Natural killer cell (primary cell): ENCODE data around the gene SNCG. TPM values are rescaled to one million over a fixed set of nuclear protein-coding genes. Genes with fewer than 3 reads are reported as not detected.
"Not testable (repeated sequence)": the region's sequence is repeated elsewhere in the genome, so short reads cannot be mapped to it uniquely, and the experiment has no call there.

ENCODE experiments used
- ATAC-seq, 3 donors: fragments of 150-1000 bp in 2 of 3; fragments of 200-7000 bp in 1 of 3; cut with Tn5 transposase; 1 replicate in 1 of 3; 2 replicates in 2 of 3; pipeline ENCODE4 v1.10.0; 2021; ENCODE audit warnings: mild to moderate bottlenecking in 2 of 3, moderate library complexity in 2 of 3
- DNase-seq, 2 donors: peaks; one replicate each; pipeline versions ENCODE4 v3.0.0 to v3.0.0-alpha.2; 2013 to 2021; ENCODE audit warnings: mixed read lengths in 1 of 2
- H3K27ac ChIP-seq: one replicate; pipeline ENCODE4 v1.5.1; 2013; ENCODE audit warnings: mild to moderate bottlenecking, low read length
- H3K27me3 ChIP-seq: one replicate; pipeline ENCODE4 v1.6.1; 2013; ENCODE audit warnings: low read length; ENCODE audit not compliant: control insufficient read depth, insufficient read depth
- H3K36me3 ChIP-seq: one replicate; pipeline ENCODE4 v1.6.1; 2013; ENCODE audit warnings: low read length; ENCODE audit not compliant: control insufficient read depth, insufficient read depth
- H3K4me1 ChIP-seq: one replicate; pipeline ENCODE4 v1.6.1; 2013; ENCODE audit warnings: low read length; ENCODE audit not compliant: control insufficient read depth, insufficient read depth
- H3K4me3 ChIP-seq: one replicate; pipeline ENCODE4 v1.5.1; 2013; ENCODE audit warnings: low read length
- H3K9me3 ChIP-seq: one replicate; pipeline ENCODE4 v1.6.1; 2013; ENCODE audit warnings: low read length; ENCODE audit not compliant: control insufficient read depth, insufficient read depth
- H3K27ac Mint-ChIP-seq, 2 donors: one replicate each; pipeline ENCODE4 v1.8.0; 2022; ENCODE audit warnings: mild to moderate bottlenecking in 2 of 2, mixed read lengths in 2 of 2, moderate library complexity in 1 of 2
- H3K27me3 Mint-ChIP-seq, 2 donors: one replicate each; pipeline ENCODE4 v1.8.0; 2022; ENCODE audit warnings: low read depth in 2 of 2, mixed read lengths in 2 of 2
- H3K36me3 Mint-ChIP-seq: one replicate; pipeline ENCODE4 v1.8.0; 2022; ENCODE audit warnings: mixed read lengths
- H3K4me1 Mint-ChIP-seq, 2 donors: one replicate each; pipeline ENCODE4 v1.8.0; 2022; ENCODE audit warnings: mixed read lengths in 2 of 2
- H3K4me3 Mint-ChIP-seq: one replicate; pipeline ENCODE4 v1.8.0; 2022; ENCODE audit warnings: mild to moderate bottlenecking, moderate library complexity, mixed read lengths
- H3K9me3 Mint-ChIP-seq, 2 donors: one replicate each; pipeline ENCODE4 v1.8.0; 2022; ENCODE audit warnings: mixed read lengths in 2 of 2
- CTCF ChIP-seq: fragments of 200-600 bp; IDR thresholded peaks from one replicate; pipeline ENCODE4 v1.8.0; 2022; ENCODE audit warnings: antibody characterized with exemption
- WGBS: methylation state at CpG from one replicate; pipeline ENCODE4 v1.1.7; 2013; ENCODE audit warnings: missing lambda C conversion rate; ENCODE audit not compliant: insufficient coverage; 5-methylcytosine and 5-hydroxymethylcytosine counted together
- intact Hi-C: fragments of 100-400 bp; cut with micrococcal nuclease; formaldehyde crosslinking; loops from one replicate; pipeline ENCODE4 v1.14.2; 2022
- total RNA-seq, 4 donors: library from RNA; stranded (reverse); fragments of 120-200 nt in 1 of 4; gene quantifications; one replicate each; pipeline versions ENCODE4 v1.2.3 to v1.2.4, GENCODE V29; 2013 to 2022

Gene SNCG
- total RNA-seq, 3 donors from 2014 or later (not counting 1 experiment from before 2014, with no cell fraction given) = not detected

GRCh38 chr10:86952106-86952505, 6.3 kb upstream of the SNCG start:
- Histone ChIP-seq H3K4me1 (no peaks in the 10 kb centered on the region), H3K27ac (no peak overlapping the region), H3K4me3 (no peak overlapping the region), H3K9me3 (peaks cover 12% of the 10 kb centered on the region), H3K36me3 (no peaks in the 10 kb centered on the region), H3K27me3 (no peaks in the 10 kb centered on the region)
- intact Hi-C loops = no loop called here
- no peak for ATAC-seq
- 97% methylated on average over 7 of the region's 7 CpGs for WGBS
- peaks cover 8% of the 10 kb centered on the region for H3K36me3 Mint-ChIP-seq
- no peak for TF ChIP-seq CTCF
- H3K27ac Mint-ChIP-seq = no peak overlapping the region
- H3K9me3 Mint-ChIP-seq = peaks cover 3 to 6% of the 10 kb centered on the region in 2 donors
- H3K27me3 Mint-ChIP-seq = no peaks in the 10 kb centered on the region
- H3K4me3 Mint-ChIP-seq = no peak overlapping the region
- no peak for DNase-seq
- H3K4me1 Mint-ChIP-seq = peaks cover 0 to 5% of the 10 kb centered on the region in 2 donors

GRCh38 chr10:86952697-86953096, 5.7 kb upstream of the SNCG start:
- H3K36me3 ChIP-seq, H3K27ac Mint-ChIP-seq, H3K4me3 Mint-ChIP-seq, H3K27me3 ChIP-seq, H3K4me1 ChIP-seq, H3K4me3 ChIP-seq, H3K9me3 Mint-ChIP-seq, DNase-seq, H3K36me3 Mint-ChIP-seq, ATAC-seq, H3K4me1 Mint-ChIP-seq, H3K27ac ChIP-seq, intact Hi-C loops, H3K27me3 Mint-ChIP-seq: not testable (repeated sequence)
- H3K9me3 ChIP-seq = peaks cover 12% of the 10 kb centered on the region
- 98% methylated on average over 10 of the region's 10 CpGs for WGBS

- Mint-ChIP-seq H3K27me3 (no peaks in the 10 kb centered on the region), H3K9me3 (peaks cover 3 to 6% of the 10 kb centered on the region in 2 donors), H3K36me3 (peaks cover 8% of the 10 kb centered on the region), H3K4me3 (no peak overlapping the region), H3K27ac (no peak overlapping the region), H3K4me1 (peaks cover 0 to 5% of the 10 kb centered on the region in 2 donors)
- DNase-seq = no peak
- H3K27ac ChIP-seq = no peak overlapping the region
- no peak overlapping the region for H3K4me3 ChIP-seq
- intact Hi-C loops = no loop called here
- no peaks in the 10 kb centered on the region for H3K36me3 ChIP-seq
- H3K4me1 ChIP-seq = peaks cover 7% of the 10 kb centered on the region
- 91% methylated on average over 15 of the region's 15 CpGs for WGBS
- H3K27me3 ChIP-seq = no peaks in the 10 kb centered on the region
- ATAC-seq = no peak
- TF ChIP-seq CTCF = no peak
- peaks cover 12% of the 10 kb centered on the region for H3K9me3 ChIP-seq
Measured at GRCh38 chr10:86953747-86954680, 4.4 kb upstream of the SNCG start.

DNA sequence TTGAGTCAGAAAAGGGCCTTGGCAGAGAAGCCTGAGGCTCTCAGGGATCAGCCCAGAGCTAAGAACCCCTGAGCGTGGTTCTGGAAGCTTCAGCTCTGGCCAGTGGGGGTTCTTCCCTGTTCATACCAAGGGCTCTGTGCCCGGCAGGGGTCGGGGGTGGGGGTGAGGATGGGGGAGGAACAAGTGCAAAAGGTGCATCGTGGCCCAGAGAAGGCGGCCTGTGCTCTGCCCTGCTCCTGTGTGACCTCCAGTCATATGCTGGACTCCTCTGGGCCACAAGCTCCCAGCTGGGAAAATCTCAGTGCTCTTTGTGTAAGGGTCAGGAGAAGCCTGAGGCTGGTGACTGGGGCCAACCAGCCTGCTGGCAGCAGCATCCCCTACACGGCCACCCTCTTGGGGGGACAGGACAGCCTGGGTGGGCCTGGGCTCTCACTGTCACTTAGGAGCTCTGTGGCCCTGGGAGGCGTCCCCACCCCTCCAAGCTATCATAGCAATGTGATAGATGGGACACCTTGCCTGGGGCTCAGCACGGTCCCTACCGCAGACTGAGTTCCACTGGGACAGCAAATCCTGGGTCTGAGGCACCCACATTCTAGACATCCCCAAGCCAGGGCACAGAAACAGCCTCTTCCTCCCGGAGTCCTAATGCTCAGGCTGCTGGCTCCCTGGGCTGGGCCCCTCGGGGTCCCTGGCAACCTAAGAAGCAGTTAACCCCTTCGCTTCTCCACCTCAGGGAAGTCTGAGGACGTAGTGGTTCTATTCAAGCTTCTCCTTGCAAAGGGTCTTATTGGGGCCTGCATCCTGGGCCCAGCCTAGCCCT, 3.5 kb upstream of the SNCG start:
- intact Hi-C loops = no loop called here
- ATAC-seq (no peak), DNase-seq (no peak)
- 89% methylated on average over 13 of the region's 13 CpGs for WGBS
- Mint-ChIP-seq H3K4me3 (no peak overlapping the region), H3K27ac (no peak overlapping the region), H3K9me3 (peaks cover 3 to 6% of the 10 kb centered on the region in 2 donors), H3K4me1 (peaks cover 0 to 5% of the 10 kb centered on the region in 2 donors), H3K36me3 (peaks cover 8% of the 10 kb centered on the region), H3K27me3 (no peaks in the 10 kb centered on the region)
- no peak overlapping the region for H3K27ac ChIP-seq
- H3K36me3 ChIP-seq = no peaks in the 10 kb centered on the region
- TF ChIP-seq CTCF = no peak
- no peak overlapping the region for H3K4me3 ChIP-seq
- H3K4me1 ChIP-seq = peaks cover 7% of the 10 kb centered on the region
- peaks cover 12% of the 10 kb centered on the region for H3K9me3 ChIP-seq
- no peaks in the 10 kb centered on the region for H3K27me3 ChIP-seq
